ENCODE data around the gene GALNT18. TPM values are rescaled to one million over a fixed set of nuclear protein-coding genes. Genes with fewer than 3 reads are reported as not detected.

GALNT18 gene
- total RNA-seq, 1 donor from 2014 or later, result 22.1 TPM

- no peak overlapping the region for H3K27ac ChIP-seq
- TF ChIP-seq POLR2AphosphoS5 (IDR thresholded peaks at IDR 0.05; ENCODE audit: insufficient read depth in 1 of 2, low read depth in 1 of 2) (no peak), POLR2A (IDR thresholded peaks at IDR 0.05) (no peak), CTCF (IDR thresholded peaks at IDR 0.05) (no peak)
- H3K9me3 ChIP-seq, result no peaks in the 10 kb centered on the region
- DNase-seq (ENCODE audit: extremely low spot score in 2 of 2), result no peak
- no peaks in the 10 kb centered on the region for H3K27me3 ChIP-seq
- intact Hi-C loops (cut with DNase I), result no loop called here
- no peak overlapping the region for H3K4me3 ChIP-seq
- H3K4me1 ChIP-seq, result peaks cover 18% of the 10 kb centered on the region
- H3K36me3 ChIP-seq, result no peaks in the 10 kb centered on the region
Observed at GRCh38 chr11:11391796-11392463, 229.9 kb downstream of the GALNT18 start.

- no peak for TF ChIP-seq POLR2A (IDR thresholded peaks at IDR 0.05)
- no peak for TF ChIP-seq CTCF (IDR thresholded peaks at IDR 0.05)
- TF ChIP-seq POLR2AphosphoS5 (IDR thresholded peaks at IDR 0.05; ENCODE audit: insufficient read depth in 1 of 2, low read depth in 1 of 2), result no peak
- no peaks in the 10 kb centered on the region for H3K27me3 ChIP-seq
- no peaks in the 10 kb centered on the region for H3K9me3 ChIP-seq
- intact Hi-C loops (cut with DNase I), result no loop called here
- no peak for DNase-seq (ENCODE audit: extremely low spot score in 2 of 2)
- H3K4me3 ChIP-seq, result no peak overlapping the region
- no peaks in the 10 kb centered on the region for H3K36me3 ChIP-seq
- peaks cover 11% of the 10 kb centered on the region for H3K4me1 ChIP-seq
- no peak overlapping the region for H3K27ac ChIP-seq
Observed at GRCh38 chr11:11391169-11391568, 230.6 kb downstream of the GALNT18 start.

GRCh38 chr11:11390068-11390771 lies 231.6 kb downstream of the GALNT18 start:
- H3K27me3 ChIP-seq, result no peaks in the 10 kb centered on the region
- H3K9me3 ChIP-seq, result no peaks in the 10 kb centered on the region
- H3K36me3 ChIP-seq, result no peaks in the 10 kb centered on the region
- no peak overlapping the region for H3K4me3 ChIP-seq
- no peak for DNase-seq (ENCODE audit: extremely low spot score in 2 of 2)
- H3K4me1 ChIP-seq, result peaks cover 11% of the 10 kb centered on the region
- intact Hi-C loops (cut with DNase I), result no loop called here
- no peak for TF ChIP-seq POLR2A (IDR thresholded peaks at IDR 0.05)
- no peak for TF ChIP-seq POLR2AphosphoS5 (IDR thresholded peaks at IDR 0.05; ENCODE audit: insufficient read depth in 1 of 2, low read depth in 1 of 2)
- TF ChIP-seq CTCF (IDR thresholded peaks at IDR 0.05), result no peak
- H3K27ac ChIP-seq, result no peak overlapping the region

GRCh38 chr11:11389238-11389637 lies 232.6 kb downstream of the GALNT18 start:
- no peaks in the 10 kb centered on the region for H3K9me3 ChIP-seq
- intact Hi-C loops (cut with DNase I), result no loop called here
- H3K27ac ChIP-seq, result no peak overlapping the region
- H3K4me3 ChIP-seq, result no peak overlapping the region
- no peaks in the 10 kb centered on the region for H3K36me3 ChIP-seq
- TF ChIP-seq POLR2A (IDR thresholded peaks at IDR 0.05), result no peak
- no peak for TF ChIP-seq POLR2AphosphoS5 (IDR thresholded peaks at IDR 0.05; ENCODE audit: insufficient read depth in 1 of 2, low read depth in 1 of 2)
- no peak for TF ChIP-seq CTCF (IDR thresholded peaks at IDR 0.05)
- DNase-seq (ENCODE audit: extremely low spot score in 2 of 2), result peak in 1 of 2 donors; percentile 37
- no peaks in the 10 kb centered on the region for H3K27me3 ChIP-seq
- peaks cover 11% of the 10 kb centered on the region for H3K4me1 ChIP-seq
